Forelimb muscle (tissue), 1 donor: Measurements from ENCODE around the gene ITGB6. TPM values are rescaled to one million over a fixed set of nuclear protein-coding genes. Genes with fewer than 3 reads are reported as not detected.

Source experiments
- DNase-seq: peaks from one replicate; pipeline ENCODE4 v3.0.0-alpha.2; 2013; ENCODE audit warnings: low read depth
- polyA plus RNA-seq: library from polyadenylated mRNA; unstranded; fragments of 120-200 nt; gene quantifications from one replicate; pipeline ENCODE4 v1.2.1, GENCODE V29; 2013; ENCODE audit not compliant: insufficient read length

ITGB6 gene
- polyA plus RNA-seq, 1 donor, result 47.9 TPM

DNA sequence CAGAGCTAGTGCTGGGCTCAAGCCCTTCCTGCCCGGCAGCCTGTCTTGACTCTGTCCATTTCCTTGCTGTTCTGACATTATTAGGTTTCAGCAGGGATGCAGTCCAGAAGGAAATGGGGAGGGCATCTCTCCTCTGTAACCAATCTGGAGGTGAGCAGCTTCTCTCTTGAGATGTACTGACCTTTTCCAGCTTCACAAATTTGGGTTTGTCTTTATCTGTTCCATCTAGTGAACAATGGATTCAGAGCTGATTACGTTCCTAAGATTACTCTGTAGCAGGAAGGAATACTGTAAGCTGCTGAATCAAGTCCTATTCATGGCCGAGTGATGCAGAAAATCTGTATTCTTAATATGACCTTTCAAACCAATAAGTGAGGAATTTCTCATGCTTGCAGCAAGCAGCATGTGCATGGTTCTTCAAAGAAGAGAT is 148.7 kb downstream of the ITGB6 start:
- DNase-seq, result no peak

- DNase-seq, result no peak
Measured at GRCh38 chr2:160050147-160050546, 149.9 kb downstream of the ITGB6 start.

Other genes with a start within 250 kb of the ITGB6 start
- 1.9 TPM for gene PLA2R1, start 137.7 kb downstream of the ITGB6 start, polyA plus RNA-seq